GM23338 (cell line): Measurements from ENCODE around the gene TNFRSF12A. TPM values are rescaled to one million over a fixed set of nuclear protein-coding genes. Genes with fewer than 3 reads are reported as not detected.
A peak's percentile ranks its signal among the peaks of the same experiment; 100 is the strongest.

ENCODE experiments used
- ATAC-seq: fragments of 200-7000 bp; cut with Tn5 transposase; 3 replicates; pipeline ENCODE4 v1.9.1; 2020
- DNase-seq: peaks from one replicate; pipeline ENCODE4 v3.0.0-alpha.2; 2015; ENCODE audit warnings: low spot score
- H2AFZ ChIP-seq: fragments of 200-600 bp; sonication (generic); 2 replicates; pipeline ENCODE4 v1.8.0; 2016; ENCODE audit warnings: antibody characterized with exemption, mild to moderate bottlenecking, moderate library complexity
- H3F3A ChIP-seq: fragments of 200-600 bp; sonication (generic); replicated peaks from 2 replicates; pipeline ENCODE4 v1.8.0; 2017; ENCODE audit warnings: antibody characterized with exemption, mixed run types, low read depth
- H3K27ac ChIP-seq: fragments of 200-600 bp; sonication (generic); 2 replicates; pipeline ENCODE4 v1.6.1; 2016; ENCODE audit warnings: low read depth
- H3K27me3 ChIP-seq: fragments of 200-600 bp; sonication (generic); 2 replicates; pipeline ENCODE4 v1.8.0; 2016; ENCODE audit warnings: mild to moderate bottlenecking, mixed run types, moderate library complexity; ENCODE audit not compliant: insufficient read depth
- H3K36me3 ChIP-seq: fragments of 200-600 bp; sonication (generic); 2 replicates; pipeline ENCODE4 v1.8.0; 2016; ENCODE audit warnings: mild to moderate bottlenecking; ENCODE audit not compliant: insufficient read depth
- H3K4me1 ChIP-seq: fragments of 200-600 bp; sonication (generic); 2 replicates; pipeline ENCODE4 v1.8.0; 2016; ENCODE audit warnings: mild to moderate bottlenecking, moderate library complexity; ENCODE audit not compliant: insufficient read depth
- H3K4me2 ChIP-seq: fragments of 200-600 bp; sonication (generic); 2 replicates; pipeline ENCODE4 v1.7.1; 2017; ENCODE audit warnings: mixed run types
- H3K4me3 ChIP-seq: fragments of 200-600 bp; sonication (generic); 2 replicates; pipeline ENCODE4 v1.6.1; 2016; ENCODE audit warnings: mixed run types
- H3K79me2 ChIP-seq: fragments of 200-600 bp; sonication (generic); replicated peaks from 2 replicates; pipeline ENCODE4 v1.8.0; 2017; ENCODE audit warnings: mild to moderate bottlenecking; ENCODE audit not compliant: insufficient read depth
- H3K9me2 ChIP-seq: fragments of 200-600 bp; sonication (generic); 2 replicates; pipeline ENCODE4 v1.8.0; 2017; ENCODE audit not compliant: insufficient read depth
- H4K20me1 ChIP-seq: fragments of 200-600 bp; sonication (generic); replicated peaks from 2 replicates; pipeline ENCODE4 v1.8.0; 2017; ENCODE audit warnings: mild to moderate bottlenecking; ENCODE audit not compliant: insufficient read depth
- H3K27ac Mint-ChIP-seq: 2 replicates; pipeline ENCODE4 v1.8.0; 2020; ENCODE audit warnings: inconsistent platforms, mild to moderate bottlenecking, moderate library complexity, mixed read lengths
- H3K27me3 Mint-ChIP-seq: 3 replicates; pipeline ENCODE4 v1.8.0; 2022; ENCODE audit warnings: low read depth, mild to moderate bottlenecking, moderate library complexity, mixed read lengths, inconsistent platforms; ENCODE audit not compliant: insufficient read depth, poor library complexity
- H3K36me3 Mint-ChIP-seq: 3 replicates; pipeline ENCODE4 v1.8.0; 2021; ENCODE audit warnings: low read depth, mild to moderate bottlenecking, inconsistent platforms, moderate library complexity, mixed read lengths
- H3K4me1 Mint-ChIP-seq: 3 replicates; pipeline ENCODE4 v1.8.0; 2020; ENCODE audit warnings: mild to moderate bottlenecking, inconsistent platforms, mixed read lengths
- H3K4me3 Mint-ChIP-seq: 3 replicates; pipeline ENCODE4 v1.8.0; 2021; ENCODE audit warnings: moderate library complexity, mild to moderate bottlenecking, inconsistent platforms, mixed read lengths
- H3K9me3 Mint-ChIP-seq: 3 replicates; pipeline ENCODE4 v1.8.0; 2020; ENCODE audit warnings: moderate library complexity, mild to moderate bottlenecking, inconsistent platforms, mixed read lengths
- CREB1 ChIP-seq: fragments of 250-450 bp; sonication (Bioruptor Pico); IDR thresholded peaks from 2 replicates; pipeline ENCODE4 v1.5.0; 2020; ENCODE audit warnings: low read depth, mild to moderate bottlenecking, moderate library complexity
- ZNF114 ChIP-seq: fragments of 250-450 bp; sonication (Bioruptor Pico); IDR thresholded peaks from 2 replicates; pipeline ENCODE4 v1.5.0; 2020; ENCODE audit warnings: mild to moderate bottlenecking, moderate library complexity
- ZNF462 ChIP-seq: fragments of 250-450 bp; sonication (Bioruptor Pico); IDR thresholded peaks from 2 replicates; pipeline ENCODE4 v1.5.0; 2020; ENCODE audit warnings: mild to moderate bottlenecking, moderate library complexity
- polyA plus RNA-seq: library from polyadenylated mRNA; unstranded; fragments of >200 nt; fragmentation: Nextera tagmentation; extraction: Ambion mirVana; gene quantifications from 2 replicates; pipeline ENCODE4 v1.2.1, GENCODE V29; 2016
- total RNA-seq: library from RNA; depleted of rRNA; stranded (reverse); fragments of >200 nt; shearing (Covaris generic); gene quantifications from 2 replicates; pipeline ENCODE4 v1.2.3, GENCODE V29; 2014
- TF ChIP-seq, protein P1 (sequence below), 2 experiments: fragments of 200-600 bp in 1 of 2; sonication (generic) in 1 of 2; conservative IDR thresholded peaks; 2 replicates each; pipeline versions ENCODE4 v1.5.1 to v1.6.1; 2016 to 2017; ENCODE audit warnings: antibody characterized with exemption in 2 of 2, low read depth in 2 of 2, mild to moderate bottlenecking in 2 of 2, moderate library complexity in 1 of 2

The TNFRSF12A gene
- total and polyA plus RNA-seq, 2 experiments from 2014 or later: 78.0 to 152 TPM

- no peak for TF ChIP-seq ZNF462 (CRISPR knock-in tag)
- TF ChIP-seq ZNF114 (CRISPR knock-in tag): no peak
These were observed 42.4 kb downstream of the TNFRSF12A start (continued) for GRCh38 chr16:3062553-3062952.

DNA sequence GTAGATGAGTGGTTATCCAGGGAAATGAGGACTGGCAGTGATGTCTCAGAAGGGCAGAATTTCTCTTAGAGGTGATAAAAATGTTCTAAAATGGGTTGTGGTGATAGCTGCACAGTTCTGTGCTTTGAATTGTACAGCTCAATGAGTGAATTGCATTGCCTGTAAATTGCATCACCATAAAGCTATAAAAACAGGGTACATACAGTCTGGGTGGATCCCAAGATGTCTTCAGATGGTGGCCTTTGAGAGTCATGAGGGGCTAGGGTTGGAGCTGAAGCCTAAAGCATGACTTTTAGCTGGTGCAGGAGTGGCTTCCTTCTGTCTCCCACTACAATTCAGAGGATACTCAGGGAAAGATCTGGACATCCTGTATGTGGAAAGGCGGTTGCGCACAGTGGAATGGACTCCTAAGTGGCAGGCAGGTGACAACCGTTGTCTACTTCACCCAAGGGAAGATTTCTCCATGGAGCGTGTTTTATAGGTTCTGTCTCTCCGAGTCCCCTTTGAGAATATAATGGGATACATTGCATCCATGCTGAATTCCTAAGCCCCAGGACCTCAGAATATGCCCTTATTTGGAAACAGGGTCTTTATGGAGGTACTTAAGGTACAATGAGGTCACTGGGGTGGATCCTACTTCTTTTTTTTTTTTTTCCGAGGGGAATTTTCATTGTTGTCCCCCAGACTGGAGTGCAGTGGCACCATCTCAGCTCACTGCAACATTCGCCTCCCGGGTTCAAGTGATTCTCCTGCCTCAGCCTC lies 43.6 kb downstream of the TNFRSF12A start:
- Histone ChIP-seq H3K27me3 (0 out of 2 replicates have a peak, but pooled peaks cover 4% of the 10 kb centered on the region), H2AFZ (0 out of 2 replicates have a peak overlapping the region, but pooled peaks have one; percentile 39), H3K27ac (peak overlapping the region; percentile 60; the same call in 1 of the 2 replicates), H3F3A (peaks cover 9% of the 10 kb centered on the region; the same call in 1 of the 2 replicates), H3K79me2 (no peaks in the 10 kb centered on the region), H3K4me3 (no peak overlapping the region), H4K20me1 (no peaks in the 10 kb centered on the region), H3K4me2 (no peak overlapping the region), H3K4me1 (peaks cover 14% of the 10 kb centered on the region), H3K36me3 (no peaks in the 10 kb centered on the region), H3K9me2 (no peaks in the 10 kb centered on the region)
- TF ChIP-seq, protein P1, sequence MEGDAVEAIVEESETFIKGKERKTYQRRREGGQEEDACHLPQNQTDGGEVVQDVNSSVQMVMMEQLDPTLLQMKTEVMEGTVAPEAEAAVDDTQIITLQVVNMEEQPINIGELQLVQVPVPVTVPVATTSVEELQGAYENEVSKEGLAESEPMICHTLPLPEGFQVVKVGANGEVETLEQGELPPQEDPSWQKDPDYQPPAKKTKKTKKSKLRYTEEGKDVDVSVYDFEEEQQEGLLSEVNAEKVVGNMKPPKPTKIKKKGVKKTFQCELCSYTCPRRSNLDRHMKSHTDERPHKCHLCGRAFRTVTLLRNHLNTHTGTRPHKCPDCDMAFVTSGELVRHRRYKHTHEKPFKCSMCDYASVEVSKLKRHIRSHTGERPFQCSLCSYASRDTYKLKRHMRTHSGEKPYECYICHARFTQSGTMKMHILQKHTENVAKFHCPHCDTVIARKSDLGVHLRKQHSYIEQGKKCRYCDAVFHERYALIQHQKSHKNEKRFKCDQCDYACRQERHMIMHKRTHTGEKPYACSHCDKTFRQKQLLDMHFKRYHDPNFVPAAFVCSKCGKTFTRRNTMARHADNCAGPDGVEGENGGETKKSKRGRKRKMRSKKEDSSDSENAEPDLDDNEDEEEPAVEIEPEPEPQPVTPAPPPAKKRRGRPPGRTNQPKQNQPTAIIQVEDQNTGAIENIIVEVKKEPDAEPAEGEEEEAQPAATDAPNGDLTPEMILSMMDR (conservative IDR thresholded peaks at IDR 0.05; ENCODE audit: low read depth in 2 of 2): no peak
- TF ChIP-seq CREB1 (CRISPR knock-in tag): no peak
- H3K9me3 Mint-ChIP-seq: no peaks in the 10 kb centered on the region
- no peak overlapping the region for H3K4me3 Mint-ChIP-seq
- H3K4me1 Mint-ChIP-seq: peaks cover 24% of the 10 kb centered on the region
- DNase-seq (peak; percentile 57), ATAC-seq (no peak)
- H3K27ac Mint-ChIP-seq: no peak overlapping the region
- H3K36me3 Mint-ChIP-seq: no peaks in the 10 kb centered on the region; the same call in 2 of the 3 replicates
- peaks cover 31% of the 10 kb centered on the region for H3K27me3 Mint-ChIP-seq
